ENCODE measurements around the gene HOXA2. TPM values are rescaled to one million over a fixed set of nuclear protein-coding genes. Genes with fewer than 3 reads are reported as not detected.

The HOXA2 gene
- polyA plus RNA-seq, 1 donor (not counting 4 experiments of a cell fraction or from before 2014, with no cell fraction given) = 0.71 TPM

- Histone ChIP-seq H3K27me3 (ENCODE audit: control insufficient read depth, extremely low read depth, insufficient read depth, low read length) (no peaks in the 10 kb centered on the region), H2AFZ (ENCODE audit: control insufficient read depth, low read length) (no peak overlapping the region), H3K4me2 (ENCODE audit: control insufficient read depth, extremely low read depth, insufficient read depth, low read depth, low read length) (peak overlapping the region; percentile 68)
These were observed 12.4 kb upstream of the HOXA2 start for GRCh38 chr7:27114881-27115220.

GRCh38 chr7:27113991-27114769, 11.7 kb upstream of the HOXA2 start:
- Histone ChIP-seq H2AFZ (ENCODE audit: control insufficient read depth, low read length) (peak overlapping the region; percentile 8), H3K4me3 (ENCODE audit: control insufficient read depth in 2 of 3, extremely low read depth in 1 of 3, insufficient read depth in 2 of 3, low read depth in 1 of 3, low read length in 3 of 3) (peak overlapping the region; percentile 45 to 70 (median 69)), H3K4me2 (ENCODE audit: control insufficient read depth, extremely low read depth, insufficient read depth, low read depth, low read length) (peak overlapping the region; percentile 96), H3K27ac (ENCODE audit: control insufficient read depth, insufficient read depth, low read length) (peak overlapping the region; percentile 87), H3K36me3 (ENCODE audit: control insufficient read depth in 2 of 2, extremely low read depth in 1 of 2, insufficient read depth in 2 of 2, low read length in 2 of 2) (peaks cover 2 to 5% of the 10 kb centered on the region in 2 experiments), H3K79me2 (ENCODE audit: control insufficient read depth, insufficient read depth, low read length) (peaks cover 37% of the 10 kb centered on the region), H3K9me3 (ENCODE audit: control insufficient read depth, low read depth, low read length) (no peaks in the 10 kb centered on the region), H3K9me1 (ENCODE audit: control insufficient read depth, extremely low read depth, insufficient read depth, low read length) (no peaks in the 10 kb centered on the region), H4K20me1 (ENCODE audit: control insufficient read depth, extremely low read depth, insufficient read depth, low read length) (no peaks in the 10 kb centered on the region), H3K9ac (ENCODE audit: control insufficient read depth, extremely low read depth, insufficient read depth, low read length) (peak overlapping the region; percentile 82), H3K27me3 (ENCODE audit: control insufficient read depth, extremely low read depth, insufficient read depth, low read length) (no peaks in the 10 kb centered on the region), H3K4me1 (ENCODE audit: control insufficient read depth, extremely low read depth, insufficient read depth, low read length) (peaks cover 31% of the 10 kb centered on the region)
- no peak for TF ChIP-seq EZH2 (IDR thresholded peaks at IDR 0.05; ENCODE audit: low read length)
- TF ChIP-seq CTCF (optimal IDR thresholded peaks at IDR 0.05 in 1 of 3, IDR thresholded peaks at IDR 0.05 in 1 of 3, conservative IDR thresholded peaks at IDR 0.05 in 1 of 3; ENCODE audit: extremely low read depth in 1 of 3, insufficient read depth in 2 of 3, low read length in 3 of 3) = no peak
- dilution Hi-C loops (cut with MboI; ENCODE audit: extremely low pct_ligation_motif_present, low sequenced_read_pairs) = no loop called here
- FAIRE-seq (peak; percentile 26), DNase-seq (ENCODE audit: low read depth, low spot score) (no peak)

More at GRCh38 chr7:27114881-27115220, 12.4 kb upstream of the HOXA2 start:
- no peaks in the 10 kb centered on the region for H4K20me1 ChIP-seq (ENCODE audit: control insufficient read depth, extremely low read depth, insufficient read depth, low read length)
- dilution Hi-C loops (cut with MboI; ENCODE audit: extremely low pct_ligation_motif_present, low sequenced_read_pairs) = no loop called here
- H3K79me2 ChIP-seq (ENCODE audit: control insufficient read depth, insufficient read depth, low read length) = peaks cover 37% of the 10 kb centered on the region
- peaks cover 31% of the 10 kb centered on the region for H3K4me1 ChIP-seq (ENCODE audit: control insufficient read depth, extremely low read depth, insufficient read depth, low read length)
- no peak for TF ChIP-seq EZH2 (IDR thresholded peaks at IDR 0.05; ENCODE audit: low read length)
- no peak for TF ChIP-seq CTCF (optimal IDR thresholded peaks at IDR 0.05 in 1 of 3, IDR thresholded peaks at IDR 0.05 in 1 of 3, conservative IDR thresholded peaks at IDR 0.05 in 1 of 3; ENCODE audit: extremely low read depth in 1 of 3, insufficient read depth in 2 of 3, low read length in 3 of 3)
- peak overlapping the region; percentile 65 for H3K27ac ChIP-seq (ENCODE audit: control insufficient read depth, insufficient read depth, low read length)
- no peaks in the 10 kb centered on the region for H3K9me3 ChIP-seq (ENCODE audit: control insufficient read depth, low read depth, low read length)
- peak overlapping the region; percentile 74 for H3K9ac ChIP-seq (ENCODE audit: control insufficient read depth, extremely low read depth, insufficient read depth, low read length)
- FAIRE-seq = no peak
- no peaks in the 10 kb centered on the region for H3K9me1 ChIP-seq (ENCODE audit: control insufficient read depth, extremely low read depth, insufficient read depth, low read length)
- peaks cover 2 to 5% of the 10 kb centered on the region in 2 experiments for H3K36me3 ChIP-seq (ENCODE audit: control insufficient read depth in 2 of 2, extremely low read depth in 1 of 2, insufficient read depth in 2 of 2, low read length in 2 of 2)
- no peak for DNase-seq (ENCODE audit: low read depth, low spot score)
- peak overlapping the region in 2 of 3 experiments; percentile 31 to 44 for H3K4me3 ChIP-seq (ENCODE audit: control insufficient read depth in 2 of 3, extremely low read depth in 1 of 3, insufficient read depth in 2 of 3, low read depth in 1 of 3, low read length in 3 of 3)

Data from keratinocyte (primary cell).